GM18909 (cell line): ENCODE data around the gene ZNF775.

Experiments
- ATAC-seq: cut with Tn5 transposase; IDR thresholded peaks from one replicate; pipeline ENCODE4 v1.9.1; 2021; ENCODE audit warnings: mild to moderate bottlenecking; ENCODE audit not compliant: unreplicated experiment, poor library complexity

The ZNF775 gene

DNA sequence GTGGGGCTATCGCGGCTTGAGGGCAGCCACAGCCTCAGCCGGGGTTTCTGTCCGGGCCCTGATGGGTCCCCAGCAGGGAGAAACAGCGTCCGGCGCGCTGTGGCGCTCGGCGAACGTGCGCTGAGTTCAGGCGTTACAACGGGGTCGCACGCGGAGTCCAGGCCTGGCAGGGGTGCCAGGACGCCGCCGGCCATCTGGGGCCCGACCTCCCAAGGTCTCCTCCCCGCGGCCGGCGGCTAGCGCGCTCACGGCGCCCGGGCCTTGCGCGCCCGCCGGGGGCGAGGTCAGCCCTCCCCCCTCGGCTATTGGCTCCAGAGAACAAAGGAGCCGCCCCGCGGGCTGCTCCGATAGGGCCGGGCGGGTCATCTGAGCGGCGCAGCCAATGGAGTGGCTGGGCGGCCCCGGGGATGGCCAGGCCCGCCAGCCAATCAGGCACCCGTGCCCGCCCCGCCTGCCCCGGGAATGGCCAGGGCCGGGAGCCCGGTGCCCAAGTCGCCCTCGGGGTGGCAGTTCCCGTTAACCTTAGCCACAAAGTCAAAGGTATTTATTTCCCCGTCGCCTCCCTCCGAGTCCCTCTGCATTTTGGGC is at the start of gene ZNF775:
TSS of gene ZNF775 (plus strand) at position 478 of the 588 bp plus-strand sequence. CDS start 9,141 bp downstream, outside the sequence.
- ATAC-seq: peak; percentile 85

- ATAC-seq: no peak
These were observed 49.6 kb upstream of the ZNF775 start for GRCh38 chr7:150329331-150330120.

GRCh38 chr7:150330211-150330885 is 48.8 kb upstream of the ZNF775 start:
- no peak for ATAC-seq

- ATAC-seq: no peak
These were observed 46.1 kb upstream of the ZNF775 start for GRCh38 chr7:150332852-150333635.

- ATAC-seq: no peak
These were observed 45.5 kb upstream of the ZNF775 start for GRCh38 chr7:150333659-150334058.

- no peak for ATAC-seq
These were observed 45.0 kb upstream of the ZNF775 start for GRCh38 chr7:150334108-150334507.

- no peak for ATAC-seq
These were observed 43.9 kb upstream of the ZNF775 start for GRCh38 chr7:150335108-150335773.

DNA sequence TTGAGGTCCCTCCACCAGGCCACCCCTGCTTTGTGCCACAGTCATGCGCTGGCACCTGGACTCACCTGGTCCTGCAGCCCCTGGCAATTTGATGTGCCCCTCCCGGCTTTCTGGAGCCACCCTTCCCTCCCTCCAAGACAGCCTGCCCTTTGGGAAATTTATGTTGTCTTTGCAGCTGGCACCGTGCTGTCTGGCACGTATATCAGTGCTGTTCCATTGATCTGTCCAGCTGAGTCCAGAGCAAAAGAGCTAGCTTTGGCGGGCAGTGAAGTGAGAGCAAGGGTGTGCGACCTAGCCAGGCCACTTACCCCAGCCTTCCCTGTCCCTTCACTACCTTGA is 43.4 kb upstream of the ZNF775 start:
- no peak for ATAC-seq

- no peak for ATAC-seq
These were observed 42.4 kb upstream of the ZNF775 start for GRCh38 chr7:150336746-150337145.

DNA sequence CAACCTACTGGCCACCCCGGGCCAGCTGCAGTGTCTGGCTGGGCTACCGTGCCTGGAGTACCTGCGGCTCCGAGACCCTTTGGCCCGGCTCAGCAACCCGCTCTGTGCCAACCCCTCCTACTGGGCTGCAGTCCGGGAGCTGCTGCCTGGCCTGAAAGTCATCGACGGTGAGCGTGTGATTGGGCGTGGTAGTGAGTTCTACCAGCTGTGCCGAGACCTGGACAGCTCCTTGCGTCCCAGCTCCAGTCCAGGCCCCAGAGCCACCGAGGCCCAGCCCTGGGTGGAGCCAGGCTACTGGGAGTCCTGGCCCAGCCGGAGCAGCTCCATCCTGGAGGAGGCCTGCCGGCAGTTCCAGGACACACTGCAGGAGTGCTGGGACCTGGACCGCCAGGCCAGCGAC is 42.0 kb upstream of the ZNF775 start:
- ATAC-seq: no peak

GRCh38 chr7:150337659-150338081 is 41.5 kb upstream of the ZNF775 start:
- no peak for ATAC-seq

GRCh38 chr7:150338166-150338829 is 40.8 kb upstream of the ZNF775 start:
- ATAC-seq: no peak

GRCh38 chr7:150339409-150339809 is 39.7 kb upstream of the ZNF775 start:
- ATAC-seq: no peak

- peak; percentile 60 for ATAC-seq
These were observed 38.9 kb upstream of the ZNF775 start for GRCh38 chr7:150340024-150340749.

GRCh38 chr7:150340875-150341262 is 38.3 kb upstream of the ZNF775 start:
- ATAC-seq: no peak

GRCh38 chr7:150341263-150342120 is 37.6 kb upstream of the ZNF775 start, which contains the start of gene RARRES2:
Gene RARRES2, minus strand, starts transcription at chr7:150341629. Its CDS starts 1,020 bp downstream, at chr7:150340609.
- ATAC-seq: no peak

DNA sequence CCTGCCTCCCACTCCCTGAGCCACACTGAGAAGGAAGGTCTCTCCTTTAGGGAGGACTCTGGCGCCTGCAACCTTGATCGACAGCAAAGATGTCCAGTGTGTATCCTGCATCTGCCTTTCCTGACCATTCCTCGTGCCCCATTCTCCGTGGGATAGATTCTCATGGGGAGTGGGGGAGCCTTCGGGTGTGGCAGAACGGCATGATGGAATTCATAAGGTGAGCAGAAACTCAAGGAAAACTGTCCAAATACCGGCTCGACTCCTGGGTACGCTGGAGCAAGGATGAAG is 37.1 kb upstream of the ZNF775 start:
- ATAC-seq: no peak

DNA sequence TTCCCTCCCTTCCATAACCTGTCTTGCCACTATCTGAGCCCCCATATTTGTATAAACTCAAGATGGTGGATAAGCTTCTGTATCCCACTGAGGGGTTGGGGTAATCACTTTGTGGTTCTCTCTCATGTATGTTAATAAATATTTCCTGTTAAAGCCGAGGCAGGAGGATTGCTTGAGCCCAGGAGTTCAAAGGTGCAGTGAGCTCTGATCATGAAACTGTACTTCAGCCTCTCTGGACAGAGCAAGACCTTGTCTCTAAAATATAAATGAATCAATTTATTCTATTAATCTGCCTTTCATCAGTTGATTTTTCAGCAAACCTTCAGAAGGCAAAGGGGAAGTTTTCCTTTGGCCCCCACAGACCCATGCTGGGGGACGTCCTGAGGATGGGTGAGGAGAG is 35.9 kb upstream of the ZNF775 start:
- ATAC-seq: no peak
